ENCODE measurements around the gene CSNK1D. TPM values are rescaled to one million over a fixed set of nuclear protein-coding genes. Genes with fewer than 3 reads are reported as not detected.

The CSNK1D gene
- total and polyA plus RNA-seq, 4 experiments from 2014 or later = 31.6 to 182 (median 129) TPM

DNA sequence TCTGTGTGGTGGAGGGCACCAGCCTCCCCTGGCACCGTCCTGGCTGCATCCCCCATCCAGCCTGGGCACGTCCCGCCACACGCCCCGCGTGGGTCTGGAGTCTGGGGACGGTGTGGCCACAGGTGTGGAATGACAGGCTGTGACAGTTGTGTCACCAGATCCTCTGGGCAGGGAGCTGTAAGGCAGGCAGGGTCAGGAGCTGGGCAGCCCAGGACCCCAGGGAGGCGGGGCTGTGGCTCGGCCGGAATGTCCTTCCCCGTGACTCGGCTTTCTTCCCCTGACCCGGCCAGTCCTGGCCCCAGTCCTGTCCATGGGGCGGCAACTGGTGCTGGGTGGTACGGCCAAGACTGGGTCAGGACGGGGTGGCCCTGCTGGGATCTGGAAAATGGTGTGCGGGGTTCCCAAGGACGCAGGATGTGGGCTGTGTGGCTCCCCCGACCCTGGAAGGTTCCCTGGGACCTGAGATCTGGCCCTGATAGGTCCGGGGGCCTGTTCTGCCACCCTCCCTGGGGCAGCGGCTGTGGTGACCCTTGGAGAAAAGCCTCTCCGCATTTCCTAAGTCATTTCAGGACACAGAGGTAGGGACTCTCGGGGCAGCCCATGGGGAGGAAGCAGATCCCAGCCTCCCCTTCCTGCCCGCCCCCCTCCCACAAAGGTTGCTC is 48.0 kb downstream of the CSNK1D start:
- Mint-ChIP-seq H3K27ac (no peak overlapping the region), H3K4me3 (no peak overlapping the region)
- POLR2A ChIA-PET (ENCODE audit: partially characterized antibody) = interaction anchor here (1.1 to 1.5 kb wide), 2 partner anchors 13 to 19 kb away, joined by 4 to 7 read pairs; partner anchors contain the start of gene CCDC57

DNA sequence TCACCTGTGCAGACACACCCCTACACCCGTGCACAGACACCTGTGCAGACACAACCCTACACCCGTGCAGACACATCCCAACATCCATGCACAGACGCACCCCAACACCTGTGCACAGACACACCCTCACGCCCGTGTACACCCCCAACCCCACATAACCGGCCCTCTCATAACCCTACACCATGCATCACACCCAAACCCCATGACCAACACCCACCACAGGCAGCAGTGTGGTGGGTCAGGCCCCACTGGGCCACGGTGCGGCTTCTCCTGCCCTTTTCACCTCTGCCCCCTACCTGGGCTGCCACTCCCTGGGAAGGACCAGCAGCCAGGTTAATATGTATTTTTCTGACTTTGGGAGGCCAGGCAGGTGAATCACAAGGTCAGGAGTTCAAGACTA is 48.8 kb downstream of the CSNK1D start:
- POLR2A ChIA-PET (ENCODE audit: partially characterized antibody) = interaction anchor here (1.5 kb wide), 1 partner anchor 12 kb away, joined by 4 read pairs; the partner anchor contains the start of gene CCDC57
- Histone ChIP-seq H3K4me1 (ENCODE audit: insufficient read depth, low read length) (peaks cover 12% of the 10 kb centered on the region), H3K9me3 (ENCODE audit: control insufficient read depth in 1 of 2, low read length in 2 of 2) (no peaks in the 10 kb centered on the region), H3K27me3 (ENCODE audit: insufficient read depth, low read length) (no peaks in the 10 kb centered on the region), H3K27ac (ENCODE audit: low read depth, low read length) (no peak overlapping the region), H3K36me3 (ENCODE audit: insufficient read depth, low read length) (no peaks in the 10 kb centered on the region), H3K4me3 (ENCODE audit: low read length in 2 of 2) (no peak overlapping the region)
- Mint-ChIP-seq H3K36me3 (no peaks in the 10 kb centered on the region), H3K4me1 (peaks cover 4 to 16% (median 10%) of the 10 kb centered on the region in 4 donors), H3K9me3 (no peaks in the 10 kb centered on the region), H3K4me3 (no peak overlapping the region), H3K27ac (peak overlapping the region in 1 of 7 donors; percentile 48), H3K27me3 (no peaks in the 10 kb centered on the region)
- CTCF ChIA-PET (ENCODE audit: partially characterized antibody) = no interaction called here
- intact Hi-C loops (cut with micrococcal nuclease) = no loop called here
- DNase-seq = no peak

More for the DNA sequence above, 48.0 kb downstream of the CSNK1D start:
- CTCF ChIA-PET (ENCODE audit: partially characterized antibody) = interaction anchor here (0.8 to 1.2 kb wide), 2 partner anchors 10 to 19 kb away, joined by 3 read pairs; no protein-coding TSS in a partner anchor
- peaks cover 21% of the 10 kb centered on the region for H3K4me1 ChIP-seq (ENCODE audit: insufficient read depth, low read length)
- intact Hi-C loops (cut with micrococcal nuclease) = no loop called here
- H3K27ac ChIP-seq (ENCODE audit: low read depth, low read length) = no peak overlapping the region
- no peaks in the 10 kb centered on the region for H3K36me3 ChIP-seq (ENCODE audit: insufficient read depth, low read length)
- no peak overlapping the region for H3K4me3 ChIP-seq (ENCODE audit: low read length in 2 of 2)
- H3K27me3 ChIP-seq (ENCODE audit: insufficient read depth, low read length) = no peaks in the 10 kb centered on the region
- no peaks in the 10 kb centered on the region for H3K9me3 Mint-ChIP-seq
- H3K27me3 Mint-ChIP-seq = no peaks in the 10 kb centered on the region
- no peaks in the 10 kb centered on the region for H3K36me3 Mint-ChIP-seq
- H3K9me3 ChIP-seq (ENCODE audit: control insufficient read depth in 1 of 2, low read length in 2 of 2) = no peaks in the 10 kb centered on the region
- peaks cover 6 to 23% (median 15%) of the 10 kb centered on the region in 4 donors for H3K4me1 Mint-ChIP-seq
- DNase-seq = no peak

DNA sequence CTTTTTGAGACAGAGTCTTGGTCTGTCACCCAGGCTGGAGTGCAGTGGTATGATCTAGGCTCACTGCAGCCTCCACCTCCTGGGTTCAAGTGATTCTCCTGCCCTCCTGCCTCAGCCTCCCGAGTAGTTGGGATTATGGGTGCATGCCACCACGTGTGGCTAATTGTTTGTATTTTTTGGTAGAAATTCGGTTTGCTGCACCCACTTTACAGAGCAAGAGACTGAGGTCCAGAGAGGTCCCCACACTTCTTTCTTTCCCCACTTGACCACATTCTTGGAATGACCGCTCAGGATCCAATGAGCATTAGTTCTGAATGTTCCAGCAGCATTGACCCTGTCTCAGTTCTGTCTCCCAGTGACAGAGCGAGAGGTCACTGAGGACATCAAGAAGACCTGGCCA is 50.0 kb downstream of the CSNK1D start:
- no peak for DNase-seq
- H3K4me1 Mint-ChIP-seq = peaks cover 4 to 13% (median 8%) of the 10 kb centered on the region in 4 donors
- H3K27ac Mint-ChIP-seq = peak overlapping the region in 1 of 7 donors; percentile 31
- H3K27me3 Mint-ChIP-seq = no peaks in the 10 kb centered on the region
- peak overlapping the region in 1 of 8 donors; percentile 43 for H3K4me3 Mint-ChIP-seq
- ChIA-PET POLR2A (ENCODE audit: partially characterized antibody) (no interaction called here), CTCF (ENCODE audit: partially characterized antibody) (interaction anchor here (1.0 kb wide), 1 partner anchor 17 kb away, joined by 3 read pairs; no protein-coding TSS in a partner anchor)
- H3K36me3 Mint-ChIP-seq = no peaks in the 10 kb centered on the region
- no peaks in the 10 kb centered on the region for H3K9me3 Mint-ChIP-seq
- no peaks in the 10 kb centered on the region for H3K27me3 ChIP-seq (ENCODE audit: insufficient read depth, low read length)
- H3K4me1 ChIP-seq (ENCODE audit: insufficient read depth, low read length) = peaks cover 7% of the 10 kb centered on the region
- H3K36me3 ChIP-seq (ENCODE audit: insufficient read depth, low read length) = no peaks in the 10 kb centered on the region
- H3K27ac ChIP-seq (ENCODE audit: low read depth, low read length) = no peak overlapping the region
- H3K9me3 ChIP-seq (ENCODE audit: control insufficient read depth in 1 of 2, low read length in 2 of 2) = no peaks in the 10 kb centered on the region
- intact Hi-C loops (cut with micrococcal nuclease) = no loop called here
- H3K4me3 ChIP-seq (ENCODE audit: low read length in 2 of 2) = no peak overlapping the region

DNA sequence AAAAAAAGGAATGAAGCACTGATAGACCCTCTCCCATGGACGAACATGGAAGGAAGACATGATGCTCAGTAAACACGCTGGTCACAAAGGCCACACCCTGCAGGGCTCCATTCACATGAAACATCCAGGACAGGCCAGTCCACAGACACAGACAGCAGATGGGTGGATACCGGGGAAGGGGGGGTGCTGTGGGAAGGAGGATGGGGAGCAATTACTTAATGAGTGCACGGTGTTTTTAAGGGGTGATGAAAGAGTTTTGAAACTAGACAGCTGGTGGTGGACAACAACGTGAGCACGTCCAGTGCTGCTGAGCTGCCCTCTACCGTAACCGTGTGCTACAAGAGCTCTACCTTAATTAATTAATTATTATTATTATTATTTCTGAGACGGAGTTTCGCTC is 50.7 kb downstream of the CSNK1D start:
- POLR2A ChIA-PET (ENCODE audit: partially characterized antibody) = no interaction called here
- Histone ChIP-seq H3K27ac (ENCODE audit: low read depth, low read length) (no peak overlapping the region), H3K9me3 (ENCODE audit: control insufficient read depth in 1 of 2, low read length in 2 of 2) (no peaks in the 10 kb centered on the region), H3K4me1 (ENCODE audit: insufficient read depth, low read length) (peaks cover 4% of the 10 kb centered on the region), H3K4me3 (ENCODE audit: low read length in 2 of 2) (no peak overlapping the region), H3K27me3 (ENCODE audit: insufficient read depth, low read length) (no peaks in the 10 kb centered on the region), H3K36me3 (ENCODE audit: insufficient read depth, low read length) (no peaks in the 10 kb centered on the region)
- Mint-ChIP-seq H3K27ac (peak overlapping the region in 1 of 7 donors; percentile 24), H3K27me3 (no peaks in the 10 kb centered on the region), H3K36me3 (no peaks in the 10 kb centered on the region), H3K4me1 (peaks cover 4 to 13% (median 6%) of the 10 kb centered on the region in 4 donors), H3K4me3 (no peak overlapping the region), H3K9me3 (no peaks in the 10 kb centered on the region)
- no peak for DNase-seq
- intact Hi-C loops (cut with micrococcal nuclease) = no loop called here
- CTCF ChIA-PET (ENCODE audit: partially characterized antibody) = interaction anchor here (1.0 kb wide), 1 partner anchor 17 kb away, joined by 3 read pairs; no protein-coding TSS in a partner anchor

DNA sequence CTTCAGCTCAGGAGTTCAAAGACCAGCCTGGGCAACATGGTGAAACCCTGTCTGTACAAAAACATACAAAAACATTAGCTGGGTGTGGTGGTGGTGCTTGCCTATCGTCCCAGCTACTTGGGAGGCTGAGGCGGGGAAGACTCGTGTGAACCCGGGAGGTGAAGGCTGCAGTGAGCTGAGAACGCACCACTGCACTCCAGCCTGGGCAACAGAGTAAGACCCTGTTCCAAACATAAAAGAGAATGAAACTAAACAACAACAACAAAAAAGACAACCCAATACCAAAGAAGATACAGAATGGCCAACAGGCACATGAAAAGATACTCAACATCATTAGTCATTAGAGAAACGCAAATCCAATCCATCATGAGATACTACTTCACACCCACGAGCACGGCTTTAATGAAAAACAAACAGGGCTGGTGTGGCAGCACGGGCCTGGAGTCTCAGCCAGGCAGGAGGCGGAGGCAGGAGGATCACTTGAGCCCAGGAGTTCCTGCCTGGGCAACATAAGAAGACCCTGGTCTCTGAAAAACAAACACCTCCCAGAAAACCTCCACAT is 52.1 kb downstream of the CSNK1D start:
- Mint-ChIP-seq H3K27ac (peak overlapping the region in 2 of 7 donors; percentile 5 to 38), H3K27me3 (no peaks in the 10 kb centered on the region), H3K4me3 (no peak overlapping the region), H3K4me1 (peaks cover 4 to 10% (median 7%) of the 10 kb centered on the region in 4 donors), H3K9me3 (no peaks in the 10 kb centered on the region), H3K36me3 (no peaks in the 10 kb centered on the region)
- DNase-seq = no peak
- Histone ChIP-seq H3K4me1 (ENCODE audit: insufficient read depth, low read length) (peaks cover 10% of the 10 kb centered on the region), H3K9me3 (ENCODE audit: control insufficient read depth in 1 of 2, low read length in 2 of 2) (no peaks in the 10 kb centered on the region), H3K36me3 (ENCODE audit: insufficient read depth, low read length) (no peaks in the 10 kb centered on the region), H3K27ac (ENCODE audit: low read depth, low read length) (no peak overlapping the region), H3K4me3 (ENCODE audit: low read length in 2 of 2) (no peak overlapping the region), H3K27me3 (ENCODE audit: insufficient read depth, low read length) (no peaks in the 10 kb centered on the region)
- ChIA-PET POLR2A (ENCODE audit: partially characterized antibody) (interaction anchor here (1.1 to 1.4 kb wide), 2 partner anchors 18 to 21 kb away, joined by 3 read pairs; no protein-coding TSS in a partner anchor), CTCF (ENCODE audit: partially characterized antibody) (interaction anchor here (0.8 kb wide), 1 partner anchor 15 kb away, joined by 3 read pairs; no protein-coding TSS in a partner anchor)
- intact Hi-C loops (cut with micrococcal nuclease) = no loop called here

DNA sequence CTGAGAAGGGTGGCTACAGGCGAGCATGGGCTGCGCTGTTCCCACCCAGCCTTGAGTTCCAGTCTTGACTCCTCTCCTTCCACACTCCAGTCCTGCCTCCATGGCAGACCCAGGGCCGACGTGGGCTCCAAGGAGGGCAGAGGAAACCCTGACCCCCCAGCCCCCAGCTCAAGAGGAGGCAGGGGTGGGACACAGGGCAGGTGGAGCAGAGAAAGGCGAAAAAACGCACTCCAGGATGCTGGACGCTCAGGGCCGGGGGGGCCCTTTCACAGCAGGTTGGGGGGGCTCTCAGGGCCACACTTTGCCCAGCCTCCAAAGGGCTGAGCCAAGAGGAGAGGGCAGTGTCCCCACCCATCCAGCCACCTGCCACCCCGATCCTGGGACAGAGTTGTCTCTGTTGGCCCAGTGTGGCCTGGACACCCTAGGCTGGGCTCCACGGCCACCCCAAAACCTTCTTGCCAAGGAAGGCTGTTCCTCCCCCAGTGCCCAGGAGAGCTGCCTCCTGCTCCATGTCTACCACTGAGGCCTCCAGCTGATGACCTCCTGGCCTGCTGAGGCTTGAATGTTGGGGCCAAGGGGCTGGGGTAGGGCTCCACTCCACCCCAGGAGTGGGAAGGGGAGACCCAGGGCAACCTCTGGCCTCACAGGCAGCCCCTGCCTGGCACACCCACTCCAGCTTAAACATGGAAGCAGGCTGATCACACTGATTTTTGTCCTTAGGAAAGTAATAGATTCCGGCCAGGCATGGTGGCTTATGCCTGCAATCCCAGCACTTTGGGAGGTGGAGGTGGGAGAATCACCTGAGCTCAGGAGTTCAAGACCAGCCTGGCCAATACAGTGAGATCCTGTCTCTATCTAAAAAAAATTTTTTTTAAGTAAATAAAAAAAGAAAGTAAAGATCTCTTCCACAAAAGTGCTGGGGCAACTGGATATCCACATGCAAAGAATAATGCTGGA is 53.5 kb downstream of the CSNK1D start:
- POLR2A ChIA-PET (ENCODE audit: partially characterized antibody) = interaction anchor here (0.6 to 1.4 kb wide), 4 partner anchors 14 to 851 kb away, joined by 3 to 4 read pairs (median 3); no protein-coding TSS in a partner anchor

More for the DNA sequence above, 53.5 kb downstream of the CSNK1D start:
- H3K36me3 ChIP-seq (ENCODE audit: insufficient read depth, low read length) = no peaks in the 10 kb centered on the region
- no peak for DNase-seq
- no peak overlapping the region for H3K4me3 ChIP-seq (ENCODE audit: low read length in 2 of 2)
- Mint-ChIP-seq H3K4me3 (no peak overlapping the region), H3K9me3 (no peaks in the 10 kb centered on the region), H3K4me1 (peaks cover 10 to 22% (median 16%) of the 10 kb centered on the region in 4 donors), H3K27ac (peak overlapping the region in 1 of 7 donors; percentile 17), H3K36me3 (no peaks in the 10 kb centered on the region), H3K27me3 (no peaks in the 10 kb centered on the region)
- no peak overlapping the region for H3K27ac ChIP-seq (ENCODE audit: low read depth, low read length)
- CTCF ChIA-PET (ENCODE audit: partially characterized antibody) = no interaction called here
- H3K27me3 ChIP-seq (ENCODE audit: insufficient read depth, low read length) = no peaks in the 10 kb centered on the region
- no peaks in the 10 kb centered on the region for H3K9me3 ChIP-seq (ENCODE audit: control insufficient read depth in 1 of 2, low read length in 2 of 2)
- intact Hi-C loops (cut with micrococcal nuclease) = no loop called here
- peaks cover 22% of the 10 kb centered on the region for H3K4me1 ChIP-seq (ENCODE audit: insufficient read depth, low read length)
